Neural progenitor cell (in vitro differentiated cells): Measurements from ENCODE around the gene PPA1. TPM values are rescaled to one million over a fixed set of nuclear protein-coding genes. Genes with fewer than 3 reads are reported as not detected.
"Not testable (repeated sequence)": the region's sequence is repeated elsewhere in the genome, so short reads cannot be mapped to it uniquely, and the experiment has no call there.

Source experiments
- DNase-seq: peaks from one replicate; pipeline ENCODE4 v3.0.0-alpha.2; 2016; ENCODE audit warnings: low spot score
- H2AFZ ChIP-seq: fragments of 200-600 bp; sonication (generic); replicated peaks from 2 replicates; pipeline ENCODE4 v1.6.1; 2016; ENCODE audit warnings: antibody characterized with exemption
- H3F3A ChIP-seq: fragments of 200-600 bp; sonication (generic); 2 replicates; pipeline ENCODE4 v1.6.1; 2016; ENCODE audit warnings: antibody characterized with exemption, low read depth
- H3K27ac ChIP-seq: fragments of 200-600 bp; sonication (generic); 2 replicates; pipeline ENCODE4 v1.5.1; 2016; ENCODE audit warnings: mild to moderate bottlenecking
- H3K27me3 ChIP-seq: fragments of 200-600 bp; sonication (generic); 2 replicates; pipeline ENCODE4 v1.6.1; 2016; ENCODE audit warnings: mild to moderate bottlenecking, moderate library complexity
- H3K36me3 ChIP-seq: fragments of 200-600 bp; sonication (generic); 2 replicates; pipeline ENCODE4 v1.5.1; 2016
- H3K4me1 ChIP-seq: fragments of 200-600 bp; sonication (generic); 2 replicates; pipeline ENCODE4 v1.6.1; 2016; ENCODE audit warnings: mixed run types
- H3K4me2 ChIP-seq: fragments of 200-600 bp; sonication (generic); 2 replicates; pipeline ENCODE4 v1.6.1; 2016
- H3K4me3 ChIP-seq: fragments of 200-600 bp; sonication (generic); 2 replicates; pipeline ENCODE4 v1.5.1; 2016
- H3K79me2 ChIP-seq: fragments of 200-600 bp; sonication (generic); 2 replicates; pipeline ENCODE4 v1.6.1; 2016; ENCODE audit warnings: low read depth
- H3K9ac ChIP-seq: fragments of 200-600 bp; sonication (generic); 2 replicates; pipeline ENCODE4 v1.6.1; 2016
- H3K9me3 ChIP-seq: fragments of 200-600 bp; sonication (generic); 2 replicates; pipeline ENCODE4 v1.5.1; 2016; ENCODE audit warnings: low read depth
- H4K20me1 ChIP-seq: fragments of 200-600 bp; sonication (generic); 2 replicates; pipeline ENCODE4 v1.6.1; 2016; ENCODE audit warnings: low read depth
- H3K27ac Mint-ChIP-seq: 3 replicates; pipeline ENCODE4 v1.8.0; 2021; ENCODE audit warnings: mixed read lengths
- H3K27me3 Mint-ChIP-seq: 2 replicates; pipeline ENCODE4 v1.8.0; 2022; ENCODE audit warnings: low read depth, mild to moderate bottlenecking, inconsistent platforms, moderate library complexity, mixed read lengths; ENCODE audit not compliant: insufficient read depth
- H3K36me3 Mint-ChIP-seq: 3 replicates; pipeline ENCODE4 v1.8.0; 2021; ENCODE audit warnings: mixed read lengths
- H3K4me1 Mint-ChIP-seq: 3 replicates; pipeline ENCODE4 v1.8.0; 2021; ENCODE audit warnings: mixed read lengths
- H3K4me3 Mint-ChIP-seq: 3 replicates; pipeline ENCODE4 v1.8.0; 2021; ENCODE audit warnings: mild to moderate bottlenecking, moderate library complexity, mixed read lengths
- H3K9me3 Mint-ChIP-seq: 3 replicates; pipeline ENCODE4 v1.8.0; 2020; ENCODE audit warnings: mixed read lengths
- EZH2 ChIP-seq: fragments of 200-600 bp; sonication (generic); IDR thresholded peaks from 2 replicates; pipeline ENCODE4 v1.6.1; 2017; ENCODE audit warnings: antibody characterized with exemption, mild to moderate bottlenecking, moderate library complexity
- EZH2phosphoT487 ChIP-seq: fragments of 200-600 bp; sonication (generic); IDR thresholded peaks from 2 replicates; pipeline ENCODE4 v1.6.1; 2017; ENCODE audit warnings: antibody characterized with exemption
- total RNA-seq: library from RNA; depleted of rRNA; stranded (reverse); fragments of >200 nt; gene quantifications from 2 replicates; pipeline ENCODE4 v1.2.3, GENCODE V29; 2015; ENCODE audit warnings: low replicate concordance
- TF ChIP-seq, protein P1 (sequence below): fragments of 200-600 bp; sonication (generic); IDR thresholded peaks from 2 replicates; pipeline ENCODE4 v1.5.1; 2017; ENCODE audit warnings: antibody characterized with exemption, mild to moderate bottlenecking

PPA1 gene
- total RNA-seq, 1 donor from 2014 or later, result 203 TPM

- Mint-ChIP-seq H3K27ac (no peak overlapping the region), H3K9me3 (no peaks in the 10 kb centered on the region), H3K27me3 (no peaks in the 10 kb centered on the region), H3K36me3 (peaks cover 18% of the 10 kb centered on the region), H3K4me1 (peaks cover 9% of the 10 kb centered on the region), H3K4me3 (no peak overlapping the region)
- Histone ChIP-seq H3K4me2 (no peak overlapping the region), H3K9ac (no peak overlapping the region), H4K20me1 (peaks cover 77% of the 10 kb centered on the region), H3K9me3 (no peaks in the 10 kb centered on the region), H2AFZ (no peak overlapping the region), H3K79me2 (peaks cover 87% of the 10 kb centered on the region), H3K36me3 (peaks cover 3% of the 10 kb centered on the region), H3K27me3 (no peaks in the 10 kb centered on the region), H3K4me1 (peaks cover under 1% of the 10 kb centered on the region), H3K27ac (no peak overlapping the region), H3K4me3 (no peak overlapping the region), H3F3A (no peaks in the 10 kb centered on the region)
- no peak for TF ChIP-seq EZH2
- TF ChIP-seq, protein P1, sequence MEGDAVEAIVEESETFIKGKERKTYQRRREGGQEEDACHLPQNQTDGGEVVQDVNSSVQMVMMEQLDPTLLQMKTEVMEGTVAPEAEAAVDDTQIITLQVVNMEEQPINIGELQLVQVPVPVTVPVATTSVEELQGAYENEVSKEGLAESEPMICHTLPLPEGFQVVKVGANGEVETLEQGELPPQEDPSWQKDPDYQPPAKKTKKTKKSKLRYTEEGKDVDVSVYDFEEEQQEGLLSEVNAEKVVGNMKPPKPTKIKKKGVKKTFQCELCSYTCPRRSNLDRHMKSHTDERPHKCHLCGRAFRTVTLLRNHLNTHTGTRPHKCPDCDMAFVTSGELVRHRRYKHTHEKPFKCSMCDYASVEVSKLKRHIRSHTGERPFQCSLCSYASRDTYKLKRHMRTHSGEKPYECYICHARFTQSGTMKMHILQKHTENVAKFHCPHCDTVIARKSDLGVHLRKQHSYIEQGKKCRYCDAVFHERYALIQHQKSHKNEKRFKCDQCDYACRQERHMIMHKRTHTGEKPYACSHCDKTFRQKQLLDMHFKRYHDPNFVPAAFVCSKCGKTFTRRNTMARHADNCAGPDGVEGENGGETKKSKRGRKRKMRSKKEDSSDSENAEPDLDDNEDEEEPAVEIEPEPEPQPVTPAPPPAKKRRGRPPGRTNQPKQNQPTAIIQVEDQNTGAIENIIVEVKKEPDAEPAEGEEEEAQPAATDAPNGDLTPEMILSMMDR, result no peak
- TF ChIP-seq EZH2phosphoT487, result no peak
- DNase-seq, result no peak
Observed at GRCh38 chr10:70162151-70162891, 70.9 kb downstream of the PPA1 start.

DNA sequence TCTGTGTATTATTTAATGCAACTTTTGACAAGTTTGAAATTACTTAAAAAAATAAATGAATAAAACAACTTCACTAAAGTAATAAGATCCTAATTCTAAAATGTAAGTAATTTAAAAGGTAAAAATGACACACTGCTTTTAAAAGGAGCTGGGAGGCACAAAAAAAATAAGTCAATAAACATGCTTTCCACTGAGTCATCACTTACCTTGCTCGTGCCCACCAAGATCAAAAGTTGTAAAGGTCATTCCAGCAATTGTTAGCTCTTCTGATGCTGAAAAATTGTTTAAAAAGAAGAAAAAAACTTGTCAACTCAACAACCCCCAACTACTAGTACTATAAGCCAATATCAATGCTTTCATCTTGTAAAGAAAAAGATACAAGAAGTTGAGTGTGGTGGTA is 72.4 kb downstream of the PPA1 start:
- H3K9me3 Mint-ChIP-seq, result no peaks in the 10 kb centered on the region
- no peak overlapping the region for H3K4me3 ChIP-seq
- no peak overlapping the region for H3K4me3 Mint-ChIP-seq
- no peak overlapping the region for H3K4me2 ChIP-seq
- H3K79me2 ChIP-seq, result peaks cover 72% of the 10 kb centered on the region
- peaks cover 63% of the 10 kb centered on the region for H4K20me1 ChIP-seq
- H3K36me3 Mint-ChIP-seq, result peaks cover 21% of the 10 kb centered on the region
- TF ChIP-seq, protein P1, result no peak
- TF ChIP-seq EZH2phosphoT487, result no peak
- no peak for TF ChIP-seq EZH2
- H3K27ac ChIP-seq, result no peak overlapping the region
- no peaks in the 10 kb centered on the region for H3K27me3 Mint-ChIP-seq
- no peaks in the 10 kb centered on the region for H3K4me1 ChIP-seq
- H3K27ac Mint-ChIP-seq, result no peak overlapping the region
- no peaks in the 10 kb centered on the region for H3K9me3 ChIP-seq
- H3K9ac ChIP-seq, result no peak overlapping the region
- H3K27me3 ChIP-seq, result no peaks in the 10 kb centered on the region
- H3F3A ChIP-seq, result no peaks in the 10 kb centered on the region
- H3K36me3 ChIP-seq, result peaks cover 3% of the 10 kb centered on the region
- no peak for DNase-seq
- no peak overlapping the region for H2AFZ ChIP-seq
- H3K4me1 Mint-ChIP-seq, result peaks cover 6% of the 10 kb centered on the region

- not testable (repeated sequence) for H3K4me3 ChIP-seq, H3F3A ChIP-seq, H3K4me1 ChIP-seq, H3K27me3 Mint-ChIP-seq, H3K4me3 Mint-ChIP-seq, H3K4me2 ChIP-seq, H2AFZ ChIP-seq, H3K27ac ChIP-seq, H3K9me3 ChIP-seq, H3K27me3 ChIP-seq, H3K36me3 ChIP-seq, H3K9me3 Mint-ChIP-seq, H3K4me1 Mint-ChIP-seq, DNase-seq, H3K9ac ChIP-seq, H3K27ac Mint-ChIP-seq
- peaks cover 60% of the 10 kb centered on the region for H3K79me2 ChIP-seq
- peaks cover 25% of the 10 kb centered on the region for H3K36me3 Mint-ChIP-seq
- peaks cover 57% of the 10 kb centered on the region for H4K20me1 ChIP-seq
Observed at GRCh38 chr10:70159366-70159765, 73.9 kb downstream of the PPA1 start.

- H3K27ac Mint-ChIP-seq, result no peak overlapping the region
- peaks cover 13% of the 10 kb centered on the region for H3K36me3 ChIP-seq
Observed at GRCh38 chr10:70158113-70158512, 75.1 kb downstream of the PPA1 start.

More at GRCh38 chr10:70158113-70158512, 75.1 kb downstream of the PPA1 start:
- no peaks in the 10 kb centered on the region for H3K27me3 ChIP-seq
- H3K4me1 Mint-ChIP-seq, result peaks cover 6% of the 10 kb centered on the region
- no peak overlapping the region for H3K4me2 ChIP-seq
- H3K9me3 Mint-ChIP-seq, result no peaks in the 10 kb centered on the region
- H2AFZ ChIP-seq, result no peak overlapping the region
- no peaks in the 10 kb centered on the region for H3K27me3 Mint-ChIP-seq
- peaks cover 15% of the 10 kb centered on the region for H3F3A ChIP-seq
- H3K9ac ChIP-seq, result no peak overlapping the region
- no peak overlapping the region for H3K27ac ChIP-seq
- TF ChIP-seq EZH2 (no peak), EZH2phosphoT487 (no peak)
- TF ChIP-seq, protein P1, result no peak
- H3K4me3 Mint-ChIP-seq, result no peak overlapping the region
- peaks cover 11% of the 10 kb centered on the region for H3K4me1 ChIP-seq
- H3K36me3 Mint-ChIP-seq, result peaks cover 21% of the 10 kb centered on the region
- DNase-seq, result no peak
- H3K9me3 ChIP-seq, result no peaks in the 10 kb centered on the region
- H4K20me1 ChIP-seq, result peaks cover 57% of the 10 kb centered on the region
- H3K4me3 ChIP-seq, result no peak overlapping the region
- H3K79me2 ChIP-seq, result peaks cover 47% of the 10 kb centered on the region
